K562 (cell line): Measurements from ENCODE around the gene ITGA2B. TPM values are rescaled to one million over a fixed set of nuclear protein-coding genes. Genes with fewer than 3 reads are reported as not detected.

Experiments used
- BRCA1 ChIP-seq, 2 experiments: fragments of 450-650 bp in 1 of 2; sonication (generic) in 1 of 2; formaldehyde crosslinking in 1 of 2; IDR thresholded peaks; 2 replicates each; pipeline versions ENCODE4 v1.5.0 to v1.6.1; 2017 to 2020; ENCODE audit warnings: mild to moderate bottlenecking in 1 of 2, missing genetic modification reagents in 1 of 2
- CTBP1 ChIP-seq: fragments of 450-650 bp; IDR thresholded peaks from 2 replicates; pipeline ENCODE4 v1.6.1; 2016; ENCODE audit warnings: borderline replicate concordance
- ELK3 ChIP-seq: fragments of 450-650 bp; formaldehyde crosslinking; IDR thresholded peaks from 2 replicates; pipeline ENCODE4 v1.4.0; 2020; ENCODE audit warnings: mild to moderate bottlenecking
- GABPB2 ChIP-seq: fragments of 250-450 bp; sonication (Bioruptor Pico); conservative IDR thresholded peaks from 2 replicates; pipeline ENCODE4 v1.5.1; 2021; ENCODE audit warnings: mild to moderate bottlenecking
- HDAC1 ChIP-seq, 2 experiments: fragments of 450-650 bp; IDR thresholded peaks; 2 replicates each; pipeline ENCODE4 v1.6.1; 2016 to 2017; ENCODE audit warnings: inconsistent platforms in 1 of 2, mild to moderate bottlenecking in 1 of 2, moderate library complexity in 1 of 2
- NBN ChIP-seq: fragments of 450-650 bp; IDR thresholded peaks from 2 replicates; pipeline ENCODE4 v1.6.1; 2016; ENCODE audit warnings: low read depth, mild to moderate bottlenecking
- NR3C1 ChIP-seq: sonication (generic); formaldehyde crosslinking; IDR thresholded peaks from 2 replicates; pipeline ENCODE4 v1.8.1; 2022; ENCODE audit warnings: missing genetic modification reagents
- POLR2AphosphoS5 ChIP-seq: IDR thresholded peaks from 2 replicates; pipeline ENCODE4 v1.6.1; 2011; ENCODE audit warnings: mild to moderate bottlenecking, low read depth, low read length, moderate library complexity; ENCODE audit not compliant: control insufficient read depth, insufficient read depth
- RB1 ChIP-seq: fragments of 450-650 bp; IDR thresholded peaks from 2 replicates; pipeline ENCODE4 v1.6.1; 2017; ENCODE audit warnings: low read depth, mild to moderate bottlenecking
- RBFOX2 ChIP-seq: fragments of 200-400 bp; formaldehyde crosslinking; IDR thresholded peaks from 2 replicates; pipeline ENCODE4 v1.6.1; 2017; ENCODE audit warnings: low read depth, mild to moderate bottlenecking, low read length, moderate library complexity
- RBM25 ChIP-seq: fragments of 200-400 bp; formaldehyde crosslinking; IDR thresholded peaks from 2 replicates; pipeline ENCODE4 v1.6.1; 2018; ENCODE audit warnings: low read length, low read depth, moderate library complexity; ENCODE audit not compliant: severe bottlenecking
- REST ChIP-seq, 2 experiments: fragments of 450-650 bp; formaldehyde crosslinking in 1 of 2; IDR thresholded peaks; 2 replicates each; pipeline versions ENCODE4 v1.4.0 to v1.6.1; 2014 to 2020; ENCODE audit warnings: mild to moderate bottlenecking in 2 of 2, borderline replicate concordance in 1 of 2, low read depth in 1 of 2
- SMARCA5 ChIP-seq: fragments of 450-650 bp; IDR thresholded peaks from 2 replicates; pipeline ENCODE4 v1.6.1; 2016
- SMC3 ChIP-seq: conservative IDR thresholded peaks from 2 replicates; pipeline ENCODE4 v1.6.1; 2011; ENCODE audit warnings: low read depth, low read length, improper control_type of control experiment; ENCODE audit not compliant: insufficient read depth
- ZNF263 ChIP-seq: sonication (generic); formaldehyde crosslinking; IDR thresholded peaks from 2 replicates; pipeline ENCODE4 v1.8.0; 2022; ENCODE audit warnings: mild to moderate bottlenecking, missing genetic modification reagents, borderline replicate concordance
- ZNF311 ChIP-seq: fragments of 250-450 bp; sonication (Bioruptor Pico); IDR thresholded peaks from 2 replicates; pipeline ENCODE4 v1.4.0; 2020; ENCODE audit warnings: mild to moderate bottlenecking, moderate library complexity
- polyA plus RNA-seq, 8 experiments: library from polyadenylated mRNA; depleted of rRNA in 4 of 8; stranded (reverse) in 5 of 8; unstranded in 3 of 8; fragments of >200 nt; fragmentation: Nextera tagmentation in 2 of 8; fragmentation: Illumina TruSeq in 1 of 8; extraction: Ambion mirVana in 2 of 8; extraction: Trizol in 1 of 8; gene quantifications; 2 replicates each; pipeline versions ENCODE4 v1.2.1 to v1.2.3, GENCODE V29; 2011 to 2014; ENCODE audit warnings: inconsistent platforms in 1 of 8, missing spikeins in 1 of 8
- total RNA-seq, 7 experiments: library from RNA; depleted of rRNA in 6 of 7; stranded (reverse); fragments of >200 nt in 6 of 7; fragmentation: Illumina TruSeq in 2 of 7; extraction: Trizol in 2 of 7; gene quantifications; 2 replicates each; pipeline versions ENCODE4 v1.2.1 to v1.2.3, GENCODE V29; 2011 to 2021; ENCODE audit warnings: low replicate concordance in 1 of 7
- TF ChIP-seq, protein P1 (sequence below): sonication (generic); formaldehyde crosslinking; IDR thresholded peaks from 2 replicates; pipeline ENCODE4 v1.8.0; 2022; ENCODE audit warnings: missing genetic modification reagents, mild to moderate bottlenecking, moderate library complexity, borderline replicate concordance
- TF ChIP-seq, protein P2 (sequence below): sonication (generic); formaldehyde crosslinking; IDR thresholded peaks from 2 replicates; pipeline ENCODE4 v1.9.0; 2022; ENCODE audit warnings: mild to moderate bottlenecking, missing genetic modification reagents

ITGA2B gene
- total and polyA plus RNA-seq, 9 of the 15 experiments (the other 6 are each of a cell fraction or from before 2014, with no cell fraction given) = 1.1 to 26.4 (median 5.6) TPM

DNA sequence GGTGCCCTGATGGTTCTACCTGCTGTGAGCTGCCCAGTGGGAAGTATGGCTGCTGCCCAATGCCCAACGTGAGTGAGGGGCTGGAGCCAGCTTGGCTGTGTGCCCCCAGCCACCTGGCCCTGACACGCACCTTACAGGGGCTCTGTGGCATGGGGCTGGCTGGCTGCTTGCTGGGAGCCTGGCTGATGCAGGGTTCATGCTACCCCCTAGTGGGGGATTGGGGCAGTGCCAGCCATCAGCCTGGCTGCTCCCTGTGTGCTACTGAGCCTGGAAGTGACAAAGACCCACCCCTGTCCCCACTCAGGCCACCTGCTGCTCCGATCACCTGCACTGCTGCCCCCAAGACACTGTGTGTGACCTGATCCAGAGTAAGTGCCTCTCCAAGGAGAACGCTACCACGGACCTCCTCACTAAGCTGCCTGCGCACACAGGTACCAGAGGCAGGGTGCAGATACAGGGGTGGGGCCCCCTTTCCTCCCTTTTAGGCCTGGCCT lies 38.7 kb downstream of the ITGA2B start (continued):
- no peak for TF ChIP-seq RBM25
- TF ChIP-seq CTBP1 = peak; percentile 38; the same call in 1 of the 2 replicates
- TF ChIP-seq RBFOX2 = peak; percentile 48; the same call in 1 of the 2 replicates
- TF ChIP-seq NR3C1 = no peak
- 0 out of 4 replicates have a peak, but pooled peaks of 1 of the 2 experiments have one; percentile 17 for TF ChIP-seq HDAC1 (IDR thresholded peaks at IDR 0.05)
- TF ChIP-seq BRCA1 (IDR thresholded peaks at IDR 0.05) = no peak
- TF ChIP-seq BRCA1 (CRISPR knock-in tag; IDR thresholded peaks at IDR 0.05) = 0 out of 2 replicates have a peak, but pooled peaks have one; percentile 91
- no peak for TF ChIP-seq ELK3
- TF ChIP-seq NBN = no peak
- no peak for TF ChIP-seq ZNF311
- peak; percentile 67 for TF ChIP-seq REST (IDR thresholded peaks at IDR 0.05; ENCODE audit: borderline replicate concordance)
- no peak for TF ChIP-seq REST (CRISPR knock-in tag; IDR thresholded peaks at IDR 0.05; ENCODE audit: low read depth)
- TF ChIP-seq SMC3 = peak; percentile 79
- TF ChIP-seq, protein P1, sequence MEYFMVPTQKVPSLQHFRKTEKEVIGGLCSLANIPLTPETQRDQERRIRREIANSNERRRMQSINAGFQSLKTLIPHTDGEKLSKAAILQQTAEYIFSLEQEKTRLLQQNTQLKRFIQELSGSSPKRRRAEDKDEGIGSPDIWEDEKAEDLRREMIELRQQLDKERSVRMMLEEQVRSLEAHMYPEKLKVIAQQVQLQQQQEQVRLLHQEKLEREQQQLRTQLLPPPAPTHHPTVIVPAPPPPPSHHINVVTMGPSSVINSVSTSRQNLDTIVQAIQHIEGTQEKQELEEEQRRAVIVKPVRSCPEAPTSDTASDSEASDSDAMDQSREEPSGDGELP = peak; percentile 49; the same call in 1 of the 2 replicates
- TF ChIP-seq RB1 = peak; percentile 71
- TF ChIP-seq SMARCA5 = 0 out of 2 replicates have a peak, but pooled peaks have one; percentile 25
- TF ChIP-seq POLR2AphosphoS5 = no peak
- TF ChIP-seq GABPB2 (CRISPR knock-in tag) = no peak
- TF ChIP-seq ZNF263 (CRISPR knock-in tag) = 0 out of 2 replicates have a peak, but pooled peaks have one; percentile 22
- TF ChIP-seq, protein P2, sequence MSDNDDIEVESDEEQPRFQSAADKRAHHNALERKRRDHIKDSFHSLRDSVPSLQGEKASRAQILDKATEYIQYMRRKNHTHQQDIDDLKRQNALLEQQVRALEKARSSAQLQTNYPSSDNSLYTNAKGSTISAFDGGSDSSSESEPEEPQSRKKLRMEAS (CRISPR knock-in tag) = peak; percentile 32; the same call in 1 of the 2 replicates
